ENCODE measurements around the gene KRT6A.

The KRT6A gene

GRCh38 chr12:52443966-52444365 is 49.1 kb downstream of the KRT6A start:
- H3K27ac ChIP-seq: peak overlapping the region; percentile 35; the same call in 1 of the 2 replicates
- TF ChIP-seq ZFX (IDR thresholded peaks at IDR 0.05): no peak
- TF ChIP-seq, protein P1, sequence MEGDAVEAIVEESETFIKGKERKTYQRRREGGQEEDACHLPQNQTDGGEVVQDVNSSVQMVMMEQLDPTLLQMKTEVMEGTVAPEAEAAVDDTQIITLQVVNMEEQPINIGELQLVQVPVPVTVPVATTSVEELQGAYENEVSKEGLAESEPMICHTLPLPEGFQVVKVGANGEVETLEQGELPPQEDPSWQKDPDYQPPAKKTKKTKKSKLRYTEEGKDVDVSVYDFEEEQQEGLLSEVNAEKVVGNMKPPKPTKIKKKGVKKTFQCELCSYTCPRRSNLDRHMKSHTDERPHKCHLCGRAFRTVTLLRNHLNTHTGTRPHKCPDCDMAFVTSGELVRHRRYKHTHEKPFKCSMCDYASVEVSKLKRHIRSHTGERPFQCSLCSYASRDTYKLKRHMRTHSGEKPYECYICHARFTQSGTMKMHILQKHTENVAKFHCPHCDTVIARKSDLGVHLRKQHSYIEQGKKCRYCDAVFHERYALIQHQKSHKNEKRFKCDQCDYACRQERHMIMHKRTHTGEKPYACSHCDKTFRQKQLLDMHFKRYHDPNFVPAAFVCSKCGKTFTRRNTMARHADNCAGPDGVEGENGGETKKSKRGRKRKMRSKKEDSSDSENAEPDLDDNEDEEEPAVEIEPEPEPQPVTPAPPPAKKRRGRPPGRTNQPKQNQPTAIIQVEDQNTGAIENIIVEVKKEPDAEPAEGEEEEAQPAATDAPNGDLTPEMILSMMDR (conservative IDR thresholded peaks at IDR 0.05): no peak

DNA sequence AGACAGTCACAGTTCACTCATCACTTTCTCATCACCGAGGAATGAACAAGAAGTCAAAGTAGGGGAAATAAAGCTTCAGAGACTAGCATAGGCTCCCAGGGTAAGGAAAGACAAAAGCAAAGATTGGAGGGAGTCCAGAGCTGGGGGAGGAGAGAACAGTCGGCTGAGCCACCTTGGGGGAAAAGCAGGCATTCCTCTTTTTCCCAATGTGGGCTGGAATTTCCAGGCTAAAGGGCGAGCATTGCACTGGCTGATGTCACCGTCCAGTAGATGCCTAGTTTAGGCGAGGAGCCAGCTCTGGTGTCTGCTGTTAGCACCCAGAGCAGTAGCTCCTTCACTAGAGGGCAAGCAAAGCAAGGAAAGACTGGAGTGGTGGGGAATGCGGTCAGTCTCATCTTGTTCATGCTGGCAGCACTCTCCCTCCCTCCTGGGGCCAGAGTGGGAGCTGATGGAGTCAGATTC is 50.4 kb downstream of the KRT6A start:
- no peak overlapping the region for H3K27ac ChIP-seq
- TF ChIP-seq, protein P1 (conservative IDR thresholded peaks at IDR 0.05): no peak
- TF ChIP-seq ZFX (IDR thresholded peaks at IDR 0.05): no peak

DNA sequence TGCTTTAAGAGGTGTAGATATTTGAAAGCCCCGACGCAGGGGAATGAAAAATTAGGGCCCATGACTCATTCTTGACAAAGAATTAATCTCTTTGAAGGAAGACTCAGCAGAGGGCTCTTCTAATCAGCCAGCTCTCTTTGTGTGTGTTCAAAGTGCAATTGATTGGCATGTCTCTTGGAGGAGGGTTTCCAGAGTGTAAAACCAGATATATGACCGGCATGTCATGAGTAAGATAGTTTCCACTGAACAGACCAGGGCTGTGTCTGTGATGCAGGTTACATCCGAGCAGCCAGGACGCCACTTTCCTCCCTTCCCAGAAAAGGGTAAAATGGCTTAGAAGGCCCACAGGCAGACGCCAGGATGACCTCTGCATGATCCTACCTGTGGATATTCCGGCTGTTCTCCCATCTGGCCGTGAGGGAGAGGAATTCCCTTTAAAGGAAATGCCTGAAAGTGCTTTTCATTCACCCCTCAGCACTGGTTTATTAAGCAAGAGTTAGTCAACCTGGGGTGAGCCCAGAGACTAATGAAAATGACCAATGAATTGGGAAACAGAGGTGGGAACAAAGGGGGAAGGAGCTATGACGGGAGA is 51.6 kb downstream of the KRT6A start:
- no peak for TF ChIP-seq ZFX (IDR thresholded peaks at IDR 0.05)
- no peak overlapping the region for H3K27ac ChIP-seq

DNA sequence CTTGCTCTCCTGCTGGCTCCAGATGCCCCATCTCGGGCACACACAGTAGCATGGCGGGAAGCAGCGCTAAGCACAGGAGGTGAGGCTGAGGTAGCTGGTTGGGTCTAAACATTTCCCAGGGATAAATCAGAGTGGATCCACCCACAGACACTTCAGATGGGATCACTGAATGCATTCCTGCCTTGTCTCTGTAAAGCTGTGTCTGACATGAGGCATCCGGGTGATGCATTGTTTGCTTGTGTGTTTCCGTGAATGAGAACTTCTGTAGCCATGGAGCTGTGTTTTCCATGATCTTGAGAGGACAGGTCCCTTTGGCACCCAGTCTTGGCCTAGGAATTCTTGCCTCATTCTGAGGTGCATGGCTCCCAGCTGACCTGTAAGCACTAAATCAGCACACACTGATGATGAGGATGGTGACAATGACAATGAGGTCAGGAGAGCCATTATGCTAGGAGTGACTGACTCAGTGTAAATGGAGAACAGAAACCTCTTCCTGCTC is 52.2 kb downstream of the KRT6A start:
- H3K27ac ChIP-seq: no peak overlapping the region
- TF ChIP-seq ZFX (IDR thresholded peaks at IDR 0.05): no peak
- TF ChIP-seq, protein P1 (conservative IDR thresholded peaks at IDR 0.05): no peak

DNA sequence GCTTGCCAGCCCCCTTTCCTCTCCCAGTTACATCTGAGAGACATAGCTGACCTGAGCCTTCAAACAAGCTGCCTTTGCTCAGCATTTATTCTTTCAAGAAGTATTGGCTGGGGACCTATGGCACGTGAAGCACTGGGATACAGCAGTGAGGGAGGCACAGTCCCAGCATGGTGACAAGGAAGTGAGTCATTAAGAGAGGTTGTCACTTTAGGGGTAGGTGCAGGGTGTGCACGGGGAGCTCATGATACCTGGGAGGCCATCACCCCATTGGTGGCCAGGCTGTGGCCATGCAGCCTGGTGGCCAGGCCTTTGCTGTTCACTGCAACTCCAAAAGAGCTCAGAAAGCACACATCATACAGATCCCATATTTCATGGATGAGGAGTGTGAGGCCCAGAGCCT is 53.2 kb downstream of the KRT6A start:
- no peak overlapping the region for H3K27ac ChIP-seq
- TF ChIP-seq, protein P1 (conservative IDR thresholded peaks at IDR 0.05): no peak
- no peak for TF ChIP-seq ZFX (IDR thresholded peaks at IDR 0.05)

DNA sequence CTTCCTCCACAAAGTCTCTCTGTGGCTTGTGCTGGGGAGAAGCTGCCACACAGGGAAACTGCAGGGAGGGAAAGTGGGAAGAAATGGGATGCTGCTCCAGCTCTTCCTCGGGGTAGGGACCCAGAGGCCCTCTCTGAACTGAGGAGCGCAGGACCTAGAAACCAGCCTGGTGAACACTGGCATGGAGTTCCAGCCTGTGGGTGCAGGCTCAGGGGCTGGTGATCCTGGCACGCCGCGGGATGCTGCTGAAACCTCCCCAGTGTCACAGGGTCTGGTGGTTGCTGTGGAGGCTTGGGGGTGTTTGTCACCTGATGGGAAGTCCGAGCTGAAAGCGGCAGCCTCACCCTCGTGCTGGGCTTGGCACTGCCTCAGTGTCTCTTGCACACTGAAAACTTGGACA is 53.6 kb downstream of the KRT6A start:
- TF ChIP-seq ZFX (IDR thresholded peaks at IDR 0.05): no peak
- TF ChIP-seq, protein P1 (conservative IDR thresholded peaks at IDR 0.05): no peak
- H3K27ac ChIP-seq: no peak overlapping the region

DNA sequence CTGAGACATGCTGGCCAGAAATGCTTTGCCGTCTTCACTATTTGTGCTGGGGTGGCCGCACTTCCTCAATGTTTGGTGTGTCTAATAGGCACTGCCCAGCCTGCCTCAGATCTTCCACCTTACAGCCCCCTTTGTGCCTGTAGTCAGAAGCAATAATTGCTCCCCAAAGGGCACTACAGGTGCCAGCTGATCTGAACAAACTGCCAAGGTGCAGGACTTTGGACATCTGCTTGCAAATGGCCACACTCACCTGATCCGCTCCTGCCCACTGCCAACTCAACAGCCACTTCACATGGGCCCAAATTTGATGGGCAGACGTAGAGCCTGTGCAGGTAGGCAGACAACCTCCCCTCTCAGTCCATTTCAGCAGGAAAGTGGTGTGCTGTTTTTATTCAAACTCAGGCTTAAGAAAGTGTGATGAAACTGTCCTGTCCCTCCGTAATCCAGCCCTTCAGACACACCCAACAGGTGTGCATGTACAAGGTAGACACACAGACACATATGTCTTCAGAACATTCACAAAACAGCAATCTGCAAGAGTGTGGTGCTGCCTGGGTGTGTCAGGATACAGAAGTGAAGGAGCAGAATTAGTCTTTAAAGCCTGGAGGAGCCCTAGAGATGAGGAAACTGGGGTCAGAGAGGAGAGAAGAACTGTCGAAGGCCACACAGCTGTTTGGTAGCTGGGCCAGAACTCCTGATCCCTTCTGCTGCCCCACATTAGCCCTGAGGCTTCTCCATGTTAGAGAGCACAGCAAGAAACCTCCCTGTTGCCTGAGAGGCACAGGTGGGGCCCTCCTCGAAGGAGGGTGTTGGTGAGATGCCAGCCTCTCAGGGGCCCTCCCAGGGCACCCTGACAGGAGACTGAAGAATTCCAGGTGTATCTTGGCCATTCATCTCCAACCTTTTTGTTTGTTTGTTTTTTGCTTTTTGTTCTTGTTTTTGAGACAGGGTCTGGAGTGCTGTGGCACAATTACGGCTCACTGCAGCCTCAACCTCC is 54.5 kb downstream of the KRT6A start:
- TF ChIP-seq ZFX (IDR thresholded peaks at IDR 0.05): no peak
- TF ChIP-seq, protein P1 (conservative IDR thresholded peaks at IDR 0.05): no peak
- no peak overlapping the region for H3K27ac ChIP-seq
